Fibroblast of lung (primary cell): Measurements from ENCODE around the gene RAB8A. TPM values are rescaled to one million over a fixed set of nuclear protein-coding genes. Genes with fewer than 3 reads are reported as not detected.
A peak's percentile ranks its signal among the peaks of the same experiment; 100 is the strongest.

Experiments used
- DNase-seq, 2 donors: peaks; one replicate each; pipeline versions ENCODE4 v3.0.0 to v3.0.0-alpha.2; 2010; ENCODE audit warnings: low read depth in 2 of 2
- H2AFZ ChIP-seq: 2 replicates; pipeline ENCODE4 v1.5.1; 2012; ENCODE audit warnings: low read length, control low read depth, inconsistent platforms
- H3K27ac ChIP-seq: 2 replicates; pipeline ENCODE4 v1.5.1; 2011; ENCODE audit warnings: low read length, control low read depth; ENCODE audit not compliant: insufficient read depth
- H3K27me3 ChIP-seq: 2 replicates; pipeline ENCODE4 v1.5.1; 2011; ENCODE audit warnings: mild to moderate bottlenecking, low read length; ENCODE audit not compliant: control insufficient read depth, insufficient read depth
- H3K36me3 ChIP-seq: 2 replicates; pipeline ENCODE4 v1.5.1; 2011; ENCODE audit warnings: low read length; ENCODE audit not compliant: control insufficient read depth, insufficient read depth
- H3K4me1 ChIP-seq: 2 replicates; pipeline ENCODE4 v1.5.1; 2011; ENCODE audit warnings: low read length; ENCODE audit not compliant: control insufficient read depth, insufficient read depth; ENCODE audit errors: extremely low read depth
- H3K4me2 ChIP-seq: 2 replicates; pipeline ENCODE4 v1.5.1; 2011; ENCODE audit warnings: low read length, control low read depth; ENCODE audit not compliant: insufficient read depth; ENCODE audit errors: extremely low read depth
- H3K4me3 ChIP-seq, 4 experiments: fragments of 200-600 bp in 1 of 4; sonication (generic) in 1 of 4; replicated peaks in 1 of 4; 2 replicates each; pipeline ENCODE4 v1.5.1; 2011 to 2016; ENCODE audit warnings: low read length in 4 of 4, low read depth in 3 of 4, mild to moderate bottlenecking in 3 of 4, control low read depth in 2 of 4, inconsistent platforms in 1 of 4, mixed read lengths in 1 of 4; ENCODE audit not compliant: insufficient read depth in 1 of 4; ENCODE audit errors: control extremely low read depth in 1 of 4
- H3K79me2 ChIP-seq: 2 replicates; pipeline ENCODE4 v1.5.1; 2012; ENCODE audit warnings: mild to moderate bottlenecking, low read length, inconsistent platforms; ENCODE audit not compliant: control insufficient read depth, insufficient read depth
- H3K9ac ChIP-seq: 2 replicates; pipeline ENCODE4 v1.5.1; 2011; ENCODE audit warnings: mild to moderate bottlenecking, low read length, control low read depth; ENCODE audit not compliant: insufficient read depth
- H3K9me3 ChIP-seq: 2 replicates; pipeline ENCODE4 v1.5.1; 2012; ENCODE audit warnings: low read depth, low read length; ENCODE audit not compliant: control insufficient read depth, insufficient read depth
- H4K20me1 ChIP-seq: 2 replicates; pipeline ENCODE4 v1.5.1; 2011; ENCODE audit warnings: low read length; ENCODE audit not compliant: control insufficient read depth, insufficient read depth; ENCODE audit errors: extremely low read depth
- CTCF ChIP-seq, 2 donors: IDR thresholded peaks in 1 of 2; conservative IDR thresholded peaks in 1 of 2; 1 replicate in 1 of 2; 2 replicates in 1 of 2; pipeline ENCODE4 v1.5.1; 2011 to 2012; ENCODE audit warnings: low read length in 2 of 2, control low read depth in 1 of 2, inconsistent platforms in 1 of 2, low read depth in 1 of 2, mild to moderate bottlenecking in 1 of 2
- EZH2 ChIP-seq: IDR thresholded peaks from 2 replicates; pipeline ENCODE4 v1.5.1; 2012; ENCODE audit warnings: low read length, control low read depth, mild to moderate bottlenecking; ENCODE audit errors: missing control alignments
- polyA plus RNA-seq, 2 donors: library from polyadenylated mRNA; depleted of rRNA in 1 of 2; stranded (reverse) in 1 of 2; unstranded in 1 of 2; fragments of >200 nt; gene quantifications; 2 replicates each; pipeline ENCODE4 v1.2.1, GENCODE V29; 2011 to 2012; ENCODE audit warnings: missing spikeins in 1 of 2
- total RNA-seq: library from RNA; depleted of rRNA; stranded (reverse); fragments of >200 nt; gene quantifications from 2 replicates; pipeline ENCODE4 v1.2.1, GENCODE V29; 2014

The RAB8A gene
- total and polyA plus RNA-seq, 2 donors (not counting 1 experiment from before 2014, with no cell fraction given), result 77.6 to 104 TPM

GRCh38 chr19:16160943-16161560 is 49.4 kb downstream of the RAB8A start:
- H3K9ac ChIP-seq, result no peak overlapping the region
- H4K20me1 ChIP-seq, result no peaks in the 10 kb centered on the region
- no peaks in the 10 kb centered on the region for H3K36me3 ChIP-seq
- H3K27me3 ChIP-seq, result no peaks in the 10 kb centered on the region
- no peak overlapping the region for H2AFZ ChIP-seq
- no peaks in the 10 kb centered on the region for H3K9me3 ChIP-seq
- no peaks in the 10 kb centered on the region for H3K79me2 ChIP-seq
- peak; percentile 67 to 82 for DNase-seq
- H3K4me1 ChIP-seq, result peaks cover 12% of the 10 kb centered on the region
- H3K27ac ChIP-seq, result peak overlapping the region; percentile 22
- H3K4me2 ChIP-seq, result peak overlapping the region; percentile 44
- TF ChIP-seq CTCF (conservative IDR thresholded peaks at IDR 0.05 in 1 of 2, IDR thresholded peaks at IDR 0.05 in 1 of 2; ENCODE audit: low read depth in 1 of 2, low read length in 2 of 2), result no peak
- no peak for TF ChIP-seq EZH2
- H3K4me3 ChIP-seq, result no peak overlapping the region

DNA sequence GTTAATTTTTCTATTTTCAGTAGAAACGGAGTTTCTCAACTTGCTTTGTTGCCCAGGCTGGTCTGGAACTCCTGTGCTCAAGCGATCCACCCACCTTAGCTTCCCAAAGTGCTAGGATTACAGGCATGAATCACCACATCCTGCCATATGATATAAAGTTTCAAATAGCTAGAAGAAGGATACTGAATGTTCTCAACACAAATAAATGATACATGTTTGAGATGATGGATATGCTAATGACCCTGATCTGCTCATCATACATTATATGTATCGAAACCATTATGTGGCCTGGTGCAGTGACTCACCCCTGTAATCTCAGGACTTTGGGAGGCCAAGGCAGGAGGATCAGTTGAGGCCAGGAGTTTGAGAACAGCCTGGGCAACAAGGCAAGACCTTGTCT is 50.2 kb downstream of the RAB8A start:
- Histone ChIP-seq H3K27me3 (no peaks in the 10 kb centered on the region), H2AFZ (no peak overlapping the region), H3K36me3 (no peaks in the 10 kb centered on the region), H3K9ac (no peak overlapping the region), H3K27ac (no peak overlapping the region), H3K4me3 (no peak overlapping the region), H3K4me2 (no peak overlapping the region), H3K4me1 (peaks cover 12% of the 10 kb centered on the region), H3K9me3 (no peaks in the 10 kb centered on the region), H4K20me1 (no peaks in the 10 kb centered on the region), H3K79me2 (no peaks in the 10 kb centered on the region)
- peak; percentile 63 to 77 for DNase-seq
- no peak for TF ChIP-seq CTCF (conservative IDR thresholded peaks at IDR 0.05 in 1 of 2, IDR thresholded peaks at IDR 0.05 in 1 of 2; ENCODE audit: low read depth in 1 of 2, low read length in 2 of 2)
- TF ChIP-seq EZH2, result no peak

- Histone ChIP-seq H3K79me2 (no peaks in the 10 kb centered on the region), H3K36me3 (no peaks in the 10 kb centered on the region)
These were observed 52.7 kb downstream of the RAB8A start for GRCh38 chr19:16164222-16164890.

More at GRCh38 chr19:16164222-16164890, 52.7 kb downstream of the RAB8A start:
- Histone ChIP-seq H3K4me1 (peaks cover 12% of the 10 kb centered on the region), H3K4me2 (no peak overlapping the region), H4K20me1 (no peaks in the 10 kb centered on the region), H3K9ac (no peak overlapping the region), H3K27ac (no peak overlapping the region), H3K27me3 (no peaks in the 10 kb centered on the region), H2AFZ (no peak overlapping the region), H3K4me3 (no peak overlapping the region), H3K9me3 (no peaks in the 10 kb centered on the region)
- TF ChIP-seq CTCF (conservative IDR thresholded peaks at IDR 0.05 in 1 of 2, IDR thresholded peaks at IDR 0.05 in 1 of 2; ENCODE audit: low read depth in 1 of 2, low read length in 2 of 2), result no peak
- no peak for TF ChIP-seq EZH2
- no peak for DNase-seq
